LNCAP (cell line): ENCODE data around the gene CUBN.

Experiments
- TF ChIP-seq, protein P1 (sequence below): fragments of 450-650 bp; IDR thresholded peaks from 2 replicates; pipeline ENCODE4 v1.5.1; 2017; ENCODE audit warnings: mild to moderate bottlenecking

CUBN gene

DNA sequence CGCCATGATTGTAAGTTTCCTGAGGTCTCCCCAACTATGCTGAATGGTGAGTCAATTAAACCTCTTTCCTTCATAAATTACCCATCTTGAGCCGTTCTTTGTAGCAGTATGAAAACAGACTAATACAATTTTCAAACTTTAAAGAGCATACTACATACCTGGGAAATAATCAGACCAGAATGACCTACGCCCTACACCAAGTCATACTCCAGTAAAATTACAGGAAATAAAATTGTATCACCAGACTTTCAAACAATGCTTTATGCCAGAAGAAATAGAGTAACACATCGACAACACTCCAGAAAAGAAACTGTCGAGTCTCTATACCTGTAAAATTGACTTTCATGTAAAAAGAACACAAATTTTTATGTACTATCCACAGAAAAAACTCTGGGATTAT is 331.0 kb downstream of the CUBN start:
- TF ChIP-seq, protein P1, sequence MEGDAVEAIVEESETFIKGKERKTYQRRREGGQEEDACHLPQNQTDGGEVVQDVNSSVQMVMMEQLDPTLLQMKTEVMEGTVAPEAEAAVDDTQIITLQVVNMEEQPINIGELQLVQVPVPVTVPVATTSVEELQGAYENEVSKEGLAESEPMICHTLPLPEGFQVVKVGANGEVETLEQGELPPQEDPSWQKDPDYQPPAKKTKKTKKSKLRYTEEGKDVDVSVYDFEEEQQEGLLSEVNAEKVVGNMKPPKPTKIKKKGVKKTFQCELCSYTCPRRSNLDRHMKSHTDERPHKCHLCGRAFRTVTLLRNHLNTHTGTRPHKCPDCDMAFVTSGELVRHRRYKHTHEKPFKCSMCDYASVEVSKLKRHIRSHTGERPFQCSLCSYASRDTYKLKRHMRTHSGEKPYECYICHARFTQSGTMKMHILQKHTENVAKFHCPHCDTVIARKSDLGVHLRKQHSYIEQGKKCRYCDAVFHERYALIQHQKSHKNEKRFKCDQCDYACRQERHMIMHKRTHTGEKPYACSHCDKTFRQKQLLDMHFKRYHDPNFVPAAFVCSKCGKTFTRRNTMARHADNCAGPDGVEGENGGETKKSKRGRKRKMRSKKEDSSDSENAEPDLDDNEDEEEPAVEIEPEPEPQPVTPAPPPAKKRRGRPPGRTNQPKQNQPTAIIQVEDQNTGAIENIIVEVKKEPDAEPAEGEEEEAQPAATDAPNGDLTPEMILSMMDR = no peak

DNA sequence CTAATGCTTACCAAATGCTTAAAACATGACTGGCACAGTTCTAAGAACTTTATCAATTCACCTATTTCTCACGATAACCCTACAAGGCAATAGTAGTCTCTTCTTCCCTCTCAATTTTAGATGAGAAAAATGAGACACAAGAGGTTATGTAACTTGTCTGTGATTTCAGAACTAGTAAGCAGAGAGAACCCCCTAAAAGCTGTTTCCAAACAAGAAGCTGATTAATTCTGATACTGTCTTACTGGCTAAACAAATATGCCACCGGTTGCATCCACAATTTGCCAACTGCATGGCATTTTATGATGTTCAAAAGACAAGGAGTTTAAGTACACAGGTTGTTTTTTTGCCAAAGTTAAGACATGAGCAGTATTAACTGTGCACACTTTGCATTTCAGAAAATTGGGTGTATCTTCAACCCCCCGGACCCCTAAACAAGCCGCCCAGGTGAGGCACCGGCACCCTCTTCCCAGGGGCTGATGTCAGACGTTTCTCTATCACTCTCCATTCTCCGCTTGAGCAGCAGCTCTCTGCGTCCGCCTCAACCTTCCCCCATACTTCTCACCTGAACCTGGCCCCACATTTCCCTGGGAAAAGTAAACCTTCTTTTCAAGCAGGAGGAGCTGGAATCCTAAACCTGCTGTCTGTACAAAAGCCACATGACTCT is 334.1 kb downstream of the CUBN start:
- TF ChIP-seq, protein P1 = no peak

DNA sequence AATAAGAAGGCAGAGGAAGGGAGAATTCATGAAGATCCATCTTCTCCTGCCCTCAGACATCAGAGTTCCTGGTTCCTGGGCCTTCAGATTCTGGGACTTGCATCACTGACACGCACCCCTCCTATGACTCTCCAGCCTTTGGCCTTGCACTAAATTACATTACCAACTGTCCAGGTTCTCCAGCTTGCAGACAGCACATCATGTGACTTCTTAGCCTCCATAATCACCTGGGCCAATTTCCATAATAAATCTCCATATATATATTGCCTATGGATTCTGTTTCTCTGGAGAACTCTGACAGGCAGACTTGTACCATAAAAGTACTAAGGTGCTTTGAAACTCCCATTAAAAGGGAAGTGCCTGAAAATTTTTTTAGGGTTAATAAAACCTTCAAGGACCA is 335.6 kb downstream of the CUBN start:
- TF ChIP-seq, protein P1 = no peak

DNA sequence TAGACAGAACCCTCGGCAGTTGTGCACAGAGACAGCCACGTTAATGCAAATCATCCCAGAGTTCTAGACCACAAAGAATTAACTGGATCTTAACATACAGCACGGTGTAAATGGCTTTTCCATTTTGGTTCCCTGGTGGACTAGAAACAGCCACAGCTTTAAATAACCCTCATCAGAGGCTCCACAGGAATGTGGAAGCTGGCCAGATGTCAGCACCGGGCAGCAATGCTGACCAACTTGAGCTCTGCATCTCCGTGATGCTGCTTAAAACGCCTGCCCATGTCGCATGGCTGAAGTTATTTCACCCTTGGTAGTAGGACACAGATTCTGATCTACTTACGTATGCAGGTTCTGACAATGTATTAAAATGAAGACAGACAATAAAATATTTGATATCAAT is 336.9 kb downstream of the CUBN start:
- TF ChIP-seq, protein P1 = no peak

DNA sequence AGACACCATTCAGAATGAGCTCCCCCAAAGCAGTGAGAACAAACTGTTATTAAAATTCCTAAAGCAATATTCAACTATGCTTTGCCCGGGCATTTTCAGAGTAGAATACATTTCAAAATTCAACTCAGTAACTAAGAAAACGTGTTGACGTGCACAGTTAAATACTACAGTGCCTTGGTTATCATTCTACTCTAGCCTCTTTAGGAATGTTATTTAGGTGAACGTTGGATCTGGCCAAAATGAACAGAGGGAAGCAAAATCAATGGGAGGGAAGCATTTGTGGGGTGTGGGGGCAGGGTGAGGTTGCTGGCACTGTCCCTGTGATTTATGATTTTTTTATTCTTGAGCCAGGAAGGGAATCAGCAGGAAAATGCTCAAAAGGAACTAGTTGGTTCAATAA is 339.8 kb downstream of the CUBN start:
- TF ChIP-seq, protein P1 = no peak

DNA sequence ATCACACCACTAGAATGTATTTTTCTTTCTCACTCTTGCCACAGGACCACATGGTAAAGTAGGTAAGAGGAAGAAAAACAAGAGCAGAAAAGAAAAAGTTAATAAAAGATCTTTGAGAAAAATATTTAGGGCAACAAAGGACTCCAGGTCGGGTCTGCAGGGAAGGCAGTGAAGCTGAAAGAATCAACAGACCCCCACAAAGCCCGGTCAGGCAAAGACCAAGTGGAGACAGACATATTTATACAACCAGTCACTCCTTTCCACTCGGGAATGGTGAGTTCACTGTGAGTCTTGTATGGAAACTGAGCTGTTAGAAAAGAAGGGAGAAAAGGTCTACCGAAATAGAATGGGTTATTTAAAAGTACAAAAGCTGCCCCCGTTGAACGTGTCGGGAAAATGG is 340.4 kb downstream of the CUBN start:
- TF ChIP-seq, protein P1 = no peak

DNA sequence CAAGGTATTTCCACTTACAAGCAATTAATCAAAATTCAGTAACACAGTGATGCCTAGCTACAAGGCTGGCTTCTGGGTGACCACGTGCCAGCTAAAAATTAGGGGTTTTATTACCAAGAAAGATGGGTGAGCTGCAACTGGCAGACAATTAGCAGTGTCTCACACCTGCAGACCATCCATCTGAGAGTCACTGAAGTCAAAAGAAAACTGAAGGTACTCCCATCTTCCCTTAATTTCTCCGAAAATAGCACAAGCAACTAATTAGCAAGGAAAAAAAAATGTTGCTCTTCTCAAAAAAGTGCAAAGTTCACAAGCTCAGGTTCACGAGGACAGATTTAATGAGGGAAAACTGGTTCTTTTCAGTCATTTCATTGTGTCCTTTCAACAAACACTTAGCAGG is 340.8 kb downstream of the CUBN start:
- TF ChIP-seq, protein P1 = no peak

DNA sequence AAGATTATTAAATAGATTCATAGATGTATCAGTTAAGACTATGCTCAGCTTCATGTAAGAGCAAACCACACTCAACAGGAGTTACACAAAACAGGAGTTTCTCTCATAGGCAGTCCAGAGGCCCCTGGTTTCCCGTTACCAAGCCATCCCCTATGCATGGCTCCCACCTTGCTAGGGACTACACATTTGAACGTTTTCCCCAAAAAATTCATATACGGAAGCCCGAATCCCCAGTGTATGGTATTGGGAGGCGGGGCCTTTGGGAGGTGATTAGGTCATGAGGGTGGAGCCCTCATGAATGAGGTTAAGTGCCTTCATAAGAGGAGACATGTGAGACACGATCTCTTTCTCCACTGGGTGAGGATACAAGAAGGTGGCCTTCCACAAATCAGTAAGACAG is 341.5 kb downstream of the CUBN start:
- TF ChIP-seq, protein P1 = no peak
